ENCODE data around the gene SRP72.
"Not testable (repeated sequence)": the region's sequence is repeated elsewhere in the genome, so short reads cannot be mapped to it uniquely, and the experiment has no call there.

The SRP72 gene

GRCh38 chr4:56467284-56468096 lies at the start of gene SRP72:
TSS of gene SRP72 (plus strand) at chr4:56467617. CDS start at chr4:56467636, 19 bp downstream.
- peak; percentile 98 for DNase-seq

- no peak for DNase-seq
Observed at GRCh38 chr4:56424176-56424575, 43.2 kb upstream of the SRP72 start.

GRCh38 chr4:56424697-56425514 lies 42.5 kb upstream of the SRP72 start:
- peak; percentile 83 for DNase-seq

- no peak for DNase-seq
Observed at GRCh38 chr4:56425518-56425917, 41.9 kb upstream of the SRP72 start.

- DNase-seq = no peak
Observed at GRCh38 chr4:56426273-56426672, 41.1 kb upstream of the SRP72 start.

- no peak for DNase-seq
Observed at GRCh38 chr4:56427179-56427578, 40.2 kb upstream of the SRP72 start.

- DNase-seq = no peak
Observed at GRCh38 chr4:56430203-56430602, 37.2 kb upstream of the SRP72 start.

GRCh38 chr4:56433280-56433679 lies 34.1 kb upstream of the SRP72 start:
- DNase-seq = no peak

GRCh38 chr4:56434599-56435139 lies 32.7 kb upstream of the SRP72 start:
- peak; percentile 80 for DNase-seq

GRCh38 chr4:56435140-56435926 lies 32.1 kb upstream of the SRP72 start, which contains the start of gene PPAT:
TSS of gene PPAT (minus strand) at chr4:56435615. CDS start at chr4:56435477, 138 bp downstream.
- peak; percentile 98 for DNase-seq

GRCh38 chr4:56438766-56439165 lies 28.7 kb upstream of the SRP72 start:
- DNase-seq = no peak

GRCh38 chr4:56440983-56441382 lies 26.4 kb upstream of the SRP72 start:
- no peak for DNase-seq

GRCh38 chr4:56444719-56445118 lies 22.7 kb upstream of the SRP72 start:
- DNase-seq = no peak

- no peak for DNase-seq
Observed at GRCh38 chr4:56445699-56446098, 21.7 kb upstream of the SRP72 start.

- no peak for DNase-seq
Observed at GRCh38 chr4:56448301-56448700, 19.1 kb upstream of the SRP72 start.

- not testable (repeated sequence) for DNase-seq
Observed at GRCh38 chr4:56449475-56449874, 17.9 kb upstream of the SRP72 start.

GRCh38 chr4:56450342-56450741 lies 17.1 kb upstream of the SRP72 start:
- no peak for DNase-seq

- DNase-seq = no peak
Observed at GRCh38 chr4:56460085-56460484, 7.3 kb upstream of the SRP72 start.

- no peak for DNase-seq
Observed at GRCh38 chr4:56462157-56462556, 5.3 kb upstream of the SRP72 start.

GRCh38 chr4:56463711-56464110 lies 3.7 kb upstream of the SRP72 start:
- DNase-seq = no peak

GRCh38 chr4:56464581-56464980 lies 2.8 kb upstream of the SRP72 start:
- DNase-seq = no peak

GRCh38 chr4:56465599-56466295 lies 1.7 kb upstream of the SRP72 start:
- peak; percentile 28 for DNase-seq

All from hematopoietic multipotent progenitor cell treated with erythropoietin and hydrocortisone succinate and interleukin-3 and kit ligand, for 6 days (in vitro differentiated cells).